Mucosa of gallbladder (tissue), 1 donor: ENCODE results near the gene CYP11A1. TPM values are rescaled to one million over a fixed set of nuclear protein-coding genes. Genes with fewer than 3 reads are reported as not detected.

Experiments used
- DNase-seq: peaks from one replicate; pipeline ENCODE4 v3.0.0-alpha.2; 2020; ENCODE audit warnings: low spot score
- total RNA-seq: library from RNA; stranded (reverse); gene quantifications from one replicate; pipeline ENCODE4 v1.2.1, GENCODE V29; 2021
- donor health status: DM: no; HTN: no; CAD: no.

The CYP11A1 gene
- 0.72 TPM for total RNA-seq

DNA sequence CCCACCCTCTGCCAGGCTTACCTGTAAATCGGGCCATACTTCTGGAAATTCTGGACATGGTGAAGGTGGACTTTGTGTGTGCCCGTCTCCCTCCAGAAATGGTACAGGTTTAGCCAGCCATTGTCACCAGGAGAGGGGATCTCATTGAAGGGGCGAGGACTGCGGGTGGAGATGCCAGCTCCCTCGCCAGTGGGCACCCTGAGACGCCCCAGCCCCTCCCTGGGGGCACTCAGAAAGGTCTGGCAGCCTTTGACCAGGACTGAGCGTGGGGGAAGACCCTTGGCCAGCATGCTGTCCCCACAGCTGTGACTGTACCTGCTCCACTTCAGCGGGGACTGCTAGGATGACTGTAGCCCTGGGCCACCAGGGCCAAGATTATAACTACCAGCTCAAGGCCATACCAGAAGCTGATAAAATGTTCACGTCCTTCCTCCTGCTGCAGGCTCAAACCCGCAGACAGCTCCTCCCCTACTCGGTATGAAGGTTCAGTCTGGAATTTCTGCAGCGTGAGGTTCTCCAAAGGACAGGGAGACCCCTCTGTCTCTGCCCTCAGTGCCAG lies at the start of gene CYP11A1:
CYP11A1 (minus strand) TSS at position 351 of the 559 bp plus-strand sequence; CDS start at position 290, 61 bp downstream.
- no peak for DNase-seq

DNA sequence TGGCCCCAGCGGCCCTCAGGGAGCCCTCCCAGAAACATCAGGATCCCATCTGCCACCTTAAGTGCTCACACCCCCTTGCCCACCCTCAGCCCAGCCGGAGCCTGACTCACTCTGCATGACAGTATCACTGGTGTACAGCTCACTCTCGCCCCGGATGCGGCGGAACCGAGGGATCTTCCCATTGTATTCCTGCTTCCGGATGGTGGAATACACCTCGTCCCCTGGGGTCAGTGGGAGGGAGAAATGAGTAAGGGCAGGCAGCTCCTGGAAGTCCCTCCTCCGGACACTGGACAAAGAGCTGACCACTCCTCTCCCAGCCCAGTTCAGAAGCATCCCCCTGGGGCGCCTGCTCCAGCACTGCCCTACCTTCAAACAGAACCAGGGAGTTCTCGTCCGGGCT lies 49.8 kb upstream of the CYP11A1 start:
- no peak for DNase-seq

DNA sequence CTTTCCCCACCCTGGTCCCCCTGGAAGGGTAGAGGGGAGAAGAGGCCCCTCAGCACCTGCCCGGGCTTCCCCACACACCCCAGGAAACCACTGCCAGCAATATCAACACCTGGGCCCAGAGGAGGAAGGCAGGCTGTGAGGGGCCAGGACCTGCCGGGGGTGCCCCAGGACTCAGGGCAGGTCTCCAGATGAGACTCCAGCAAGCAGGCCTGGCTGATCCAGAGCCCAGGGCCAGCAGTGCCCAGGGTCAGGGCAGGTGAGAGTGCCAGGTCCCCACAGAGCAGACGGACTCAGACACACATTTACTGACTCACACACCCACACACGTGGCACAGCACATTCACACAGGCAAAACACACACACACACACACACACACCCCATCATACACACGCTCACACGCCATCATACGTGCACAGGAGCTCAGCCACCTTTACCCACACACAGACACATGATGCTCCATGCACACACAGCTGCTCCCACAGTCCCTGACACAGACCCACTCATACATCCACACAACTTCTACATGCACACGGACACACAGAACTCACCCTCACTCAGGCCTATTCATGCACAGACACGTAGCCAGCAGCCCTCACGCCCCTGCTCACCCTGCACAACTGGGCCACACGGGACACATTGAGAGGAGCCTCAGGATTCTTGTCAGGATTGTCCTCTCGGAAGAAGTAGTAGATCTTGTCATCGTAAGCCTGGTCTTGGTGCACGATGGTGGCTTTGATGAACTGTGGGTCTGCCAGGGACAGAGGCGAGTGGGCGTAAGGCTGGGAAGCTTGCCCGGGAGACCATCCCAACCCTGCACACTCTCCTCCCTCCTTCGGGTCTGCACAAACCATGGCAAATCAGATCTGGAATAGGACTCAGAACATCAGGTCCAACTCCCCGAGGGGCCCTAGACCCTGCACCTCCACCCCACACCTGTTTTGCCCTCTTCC lies 48.8 kb upstream of the CYP11A1 start:
- DNase-seq, result no peak

DNA sequence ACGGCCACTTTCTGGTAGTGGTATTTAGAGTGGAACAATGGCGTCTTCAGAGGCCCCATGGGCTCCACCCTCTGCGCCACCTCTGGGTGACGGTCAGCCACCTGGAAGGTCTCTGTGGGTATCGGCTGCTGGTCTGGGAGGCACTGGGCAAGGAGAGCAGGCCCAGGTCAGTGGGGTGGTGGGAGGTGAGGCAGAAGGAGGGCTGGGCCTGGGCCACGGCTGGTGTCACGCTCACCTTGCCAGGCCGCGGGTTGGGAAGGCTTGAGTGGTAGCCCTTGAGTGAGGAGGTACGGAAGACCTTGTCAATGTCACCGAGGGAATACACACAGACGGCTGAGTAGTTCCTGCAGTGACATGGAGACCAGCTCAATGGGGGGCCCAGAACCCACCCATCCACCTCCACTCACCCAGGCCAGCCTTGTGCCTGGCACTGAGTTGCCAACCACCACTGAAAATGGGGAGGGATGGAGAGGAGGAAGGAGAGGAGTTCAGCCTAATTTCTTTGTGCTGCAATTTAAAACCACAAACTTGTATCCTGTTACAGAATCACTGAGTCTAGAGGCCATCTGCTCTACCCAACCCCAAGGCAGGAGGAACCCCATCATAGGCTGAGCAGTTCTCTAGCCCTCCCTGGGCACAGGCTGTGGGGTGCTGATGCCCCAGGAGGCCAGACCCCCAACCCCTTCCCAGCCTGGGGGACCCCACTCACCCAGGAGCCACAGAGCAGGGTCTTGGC lies 47.3 kb upstream of the CYP11A1 start:
- no peak for DNase-seq

DNA sequence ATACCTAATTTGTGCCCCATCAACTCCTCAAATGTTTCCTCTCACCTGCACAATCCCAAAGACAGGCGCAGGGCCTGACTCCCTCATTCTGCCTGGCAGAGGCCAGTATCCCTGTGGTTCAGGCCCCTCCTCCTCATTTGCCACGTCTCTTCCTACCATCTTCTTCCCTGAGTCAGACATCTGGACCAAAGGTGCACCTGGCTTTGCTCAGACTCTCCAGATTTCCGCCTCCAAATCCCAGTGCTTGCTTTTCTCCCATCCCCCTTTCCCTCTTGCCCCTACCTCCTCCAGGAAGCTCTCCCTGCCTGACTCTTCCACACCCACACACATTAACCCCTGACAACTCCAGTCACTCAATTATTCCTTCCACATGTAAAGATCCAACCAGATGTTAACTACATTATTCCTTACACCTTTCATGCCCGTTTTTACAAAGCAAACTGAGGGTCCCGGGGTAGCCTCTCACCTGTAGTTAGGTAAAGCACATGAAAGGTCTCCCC lies 46.7 kb upstream of the CYP11A1 start:
- no peak for DNase-seq

DNA sequence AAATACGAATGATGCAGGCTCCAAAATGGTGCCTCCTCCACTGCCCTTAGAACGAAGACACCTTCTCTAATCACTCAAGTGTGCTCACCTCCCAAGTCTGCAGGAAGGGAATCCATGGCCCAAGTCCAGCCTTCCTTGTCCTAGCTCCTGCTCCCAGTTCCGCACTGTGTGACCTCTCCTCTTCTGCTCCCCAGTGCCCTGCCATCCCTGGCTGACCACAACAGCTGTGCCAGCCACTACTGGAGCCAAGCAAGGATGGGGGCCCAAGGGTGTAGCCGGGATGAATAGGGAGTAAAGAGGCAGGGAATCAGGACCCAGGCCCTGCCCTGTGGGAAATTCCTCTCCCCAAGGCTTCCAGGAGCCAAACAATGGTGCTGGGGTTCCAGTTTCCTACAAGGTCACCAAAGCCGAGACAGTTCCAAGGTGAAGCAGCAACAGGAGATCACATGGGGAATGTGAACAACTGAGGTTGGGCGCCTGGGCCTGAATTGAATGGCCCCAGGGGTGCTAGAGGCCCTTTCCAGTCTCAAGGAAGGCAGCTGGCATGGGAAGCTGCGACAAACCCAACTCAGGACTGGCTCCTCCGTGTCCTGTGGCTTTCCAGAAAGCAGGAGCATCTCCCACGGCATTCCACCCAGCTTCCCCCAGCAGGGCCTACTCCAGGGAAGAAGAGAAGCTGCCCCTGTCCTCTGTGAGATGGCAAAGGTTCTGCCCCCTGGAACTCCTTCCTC lies 46.1 kb upstream of the CYP11A1 start:
- DNase-seq, result no peak

DNA sequence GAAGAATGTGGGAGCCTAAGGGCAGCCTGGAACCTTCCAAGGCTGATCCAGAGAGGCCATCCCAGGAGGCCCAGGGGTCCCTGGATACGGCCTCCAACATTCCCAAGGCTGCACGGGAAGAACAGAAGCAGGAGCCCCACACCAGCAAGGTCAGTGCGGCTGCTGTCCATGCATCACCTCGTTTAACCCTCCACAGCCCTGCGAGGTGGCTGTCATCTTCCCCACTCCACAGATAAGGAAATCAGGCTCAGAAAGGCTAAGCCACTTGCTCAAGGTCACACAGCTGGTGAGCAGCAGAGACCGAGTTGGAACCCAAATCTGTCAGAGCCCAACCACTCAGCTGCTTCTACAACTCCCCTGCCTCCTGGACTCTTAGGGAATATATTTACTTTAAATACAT lies 44.7 kb upstream of the CYP11A1 start:
- DNase-seq, result no peak

DNA sequence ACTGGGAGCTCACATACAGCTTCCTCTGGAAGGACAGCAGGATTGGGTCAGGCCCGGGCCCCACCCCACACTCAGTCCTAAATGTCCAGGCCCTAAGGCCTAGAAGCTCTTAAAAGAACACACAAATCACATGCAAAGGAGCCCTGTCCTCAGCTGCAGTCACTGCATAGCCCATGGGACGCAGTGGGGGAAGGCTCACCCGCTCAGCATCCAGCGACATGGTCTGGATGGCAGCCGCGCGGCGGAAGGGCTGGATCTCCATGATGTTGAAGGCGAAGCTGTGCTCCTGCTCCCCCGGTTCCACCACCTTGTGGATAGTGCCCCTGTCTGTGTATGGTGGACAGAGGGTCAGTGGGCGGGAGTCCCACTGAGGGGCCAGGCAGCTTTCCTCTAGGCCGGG lies 44.2 kb upstream of the CYP11A1 start:
- no peak for DNase-seq

DNA sequence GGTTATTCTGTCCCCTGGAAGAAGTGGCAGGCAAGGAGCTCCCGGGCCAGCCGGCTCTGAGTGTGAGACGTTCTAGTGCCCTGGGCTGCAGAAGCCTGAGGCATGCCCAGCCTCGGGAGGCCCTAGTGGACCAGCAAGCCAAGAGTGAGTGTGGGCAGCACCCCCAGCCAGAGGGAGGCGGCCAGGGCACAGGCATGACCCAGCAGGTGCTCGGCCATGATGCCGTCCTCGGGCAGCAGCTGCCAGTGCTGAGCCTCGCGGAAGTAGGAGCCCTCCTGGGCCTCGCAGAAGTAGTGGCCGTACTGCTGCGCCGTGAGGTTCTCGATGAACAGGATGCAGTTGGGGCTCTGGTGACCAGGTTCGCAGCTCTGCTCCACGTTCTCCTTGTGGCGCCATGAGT lies 43.1 kb upstream of the CYP11A1 start:
- DNase-seq, result no peak

DNA sequence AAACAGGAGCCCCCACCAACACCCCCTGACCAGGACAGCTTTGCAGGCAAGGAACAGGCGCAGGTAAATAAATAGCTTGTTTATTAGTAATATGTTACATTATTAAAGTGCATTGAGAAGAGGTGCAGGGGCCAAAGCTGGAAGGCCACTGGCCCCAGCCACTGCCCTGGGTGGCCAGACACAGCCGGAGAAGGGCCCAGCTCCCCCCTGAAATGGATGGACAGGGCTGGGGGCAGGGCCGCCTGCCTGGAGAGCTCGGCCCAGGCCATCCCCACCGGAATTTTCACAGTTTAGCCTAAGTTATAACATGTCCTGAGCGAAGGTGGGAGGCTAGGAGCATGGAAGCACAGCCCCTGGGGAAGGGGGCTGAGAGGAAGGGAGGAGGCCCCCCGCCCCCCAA lies 41.8 kb upstream of the CYP11A1 start:
- no peak for DNase-seq

DNA sequence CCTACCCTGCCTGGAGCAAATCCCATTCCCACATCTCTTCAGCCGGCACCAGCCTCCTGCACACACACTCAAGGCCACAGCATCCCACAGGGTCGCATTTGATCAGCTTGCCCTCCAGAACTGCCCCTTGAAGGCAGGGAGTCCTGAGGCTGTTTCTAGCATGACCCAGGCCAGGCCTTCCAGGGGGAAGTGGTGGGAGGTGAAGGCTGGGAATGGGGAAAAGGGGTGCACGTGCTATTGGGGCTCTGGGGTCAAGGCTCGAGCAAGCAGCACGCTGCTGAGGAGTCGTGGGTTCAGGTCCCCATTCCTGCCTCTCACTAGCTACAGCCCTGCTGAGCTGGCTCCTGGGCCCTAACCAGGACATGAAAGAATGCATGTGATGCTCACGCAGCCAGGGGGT lies 41.4 kb upstream of the CYP11A1 start:
- no peak for DNase-seq

DNA sequence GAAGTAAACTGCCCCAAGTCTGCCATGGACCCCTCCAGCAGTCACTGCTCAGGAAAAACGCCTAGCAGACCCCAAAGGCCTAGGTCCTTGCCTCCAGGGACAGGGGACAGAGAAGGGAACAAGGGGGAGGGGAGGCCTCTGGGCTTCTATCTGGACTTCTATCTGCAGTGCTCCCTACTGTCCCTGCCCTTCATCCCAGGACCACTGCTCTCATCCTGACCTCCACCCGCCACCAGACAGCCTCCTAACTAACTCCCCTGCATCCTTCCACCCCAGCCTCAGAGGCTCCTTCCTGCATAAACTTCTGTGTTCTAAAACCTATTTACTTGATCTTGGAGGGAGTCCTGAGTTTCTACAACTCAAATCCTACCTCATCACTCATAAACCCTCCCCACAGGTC lies 40.9 kb upstream of the CYP11A1 start:
- no peak for DNase-seq

DNA sequence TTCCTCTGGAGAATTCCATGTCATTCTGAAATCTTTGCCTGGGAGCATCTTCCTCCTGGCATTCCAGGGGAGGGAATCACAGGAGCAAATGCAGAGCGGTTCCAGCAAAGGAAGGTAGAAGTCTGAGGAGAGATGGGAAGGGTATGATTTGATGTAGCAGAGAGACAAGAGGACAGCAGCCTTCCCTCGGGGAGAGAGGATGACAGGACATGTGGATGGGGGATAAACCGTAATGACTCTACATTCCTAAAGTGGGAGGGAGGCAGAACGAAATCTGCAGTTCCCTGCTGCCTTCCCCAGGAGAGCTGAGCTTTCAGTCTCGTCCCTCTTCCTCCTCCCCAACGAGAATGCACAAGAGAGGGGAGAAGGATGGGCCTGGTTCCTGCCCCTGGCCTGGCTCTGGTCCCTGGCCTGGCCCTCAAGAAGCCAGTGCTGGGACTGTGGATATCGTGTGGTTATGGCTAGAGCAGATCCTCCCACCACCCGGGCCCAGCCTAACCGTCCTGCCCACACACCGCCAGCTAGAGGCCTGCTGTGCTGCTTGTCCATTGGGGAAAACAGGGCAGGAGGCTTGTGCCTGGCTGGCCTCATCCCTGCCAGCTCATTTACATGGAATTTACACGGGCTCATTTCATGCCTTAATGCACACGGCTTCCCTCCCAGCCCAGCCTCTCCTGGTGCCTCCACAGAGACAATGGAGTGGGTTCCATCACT lies 39.7 kb upstream of the CYP11A1 start:
- DNase-seq, result no peak

DNA sequence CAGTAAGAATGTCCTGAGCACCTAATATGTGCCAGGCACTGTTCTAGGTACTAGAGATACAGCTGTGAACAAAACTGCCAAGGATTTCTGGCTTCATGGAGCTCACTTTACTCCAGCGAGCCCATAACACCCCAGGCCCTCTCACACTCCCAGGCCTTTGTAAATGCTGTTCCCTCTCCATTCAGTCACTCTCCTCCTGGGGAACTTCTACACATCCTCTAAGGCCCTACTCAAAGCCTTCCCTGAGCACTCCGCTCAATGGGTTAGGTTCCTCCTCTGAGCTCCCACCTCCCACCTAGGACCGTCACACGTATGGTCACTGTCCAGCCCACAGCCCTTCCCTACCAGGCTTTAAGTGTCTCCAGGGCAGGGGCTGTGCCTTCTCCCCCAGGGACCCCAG lies 39.1 kb upstream of the CYP11A1 start:
- DNase-seq, result no peak

DNA sequence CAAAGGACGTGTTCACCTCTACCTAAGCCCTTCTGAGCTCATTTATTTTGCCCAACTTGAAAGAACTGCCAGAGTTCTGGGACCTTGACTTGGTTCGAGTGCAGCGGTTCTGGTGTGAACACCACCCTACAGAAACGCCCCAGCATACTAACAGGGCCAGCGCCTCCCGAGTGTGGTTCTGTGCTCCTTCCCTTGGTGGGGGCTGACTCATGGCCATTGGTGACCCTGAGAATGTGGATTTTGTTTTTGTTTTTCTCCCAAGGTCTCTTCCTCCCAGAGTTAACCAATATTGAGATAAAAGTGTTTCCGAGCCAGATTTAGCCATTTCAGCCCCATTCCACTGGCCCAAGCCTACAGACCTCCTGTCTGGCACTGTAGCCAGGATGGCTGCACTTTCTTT lies 38.4 kb upstream of the CYP11A1 start:
- DNase-seq, result no peak

DNA sequence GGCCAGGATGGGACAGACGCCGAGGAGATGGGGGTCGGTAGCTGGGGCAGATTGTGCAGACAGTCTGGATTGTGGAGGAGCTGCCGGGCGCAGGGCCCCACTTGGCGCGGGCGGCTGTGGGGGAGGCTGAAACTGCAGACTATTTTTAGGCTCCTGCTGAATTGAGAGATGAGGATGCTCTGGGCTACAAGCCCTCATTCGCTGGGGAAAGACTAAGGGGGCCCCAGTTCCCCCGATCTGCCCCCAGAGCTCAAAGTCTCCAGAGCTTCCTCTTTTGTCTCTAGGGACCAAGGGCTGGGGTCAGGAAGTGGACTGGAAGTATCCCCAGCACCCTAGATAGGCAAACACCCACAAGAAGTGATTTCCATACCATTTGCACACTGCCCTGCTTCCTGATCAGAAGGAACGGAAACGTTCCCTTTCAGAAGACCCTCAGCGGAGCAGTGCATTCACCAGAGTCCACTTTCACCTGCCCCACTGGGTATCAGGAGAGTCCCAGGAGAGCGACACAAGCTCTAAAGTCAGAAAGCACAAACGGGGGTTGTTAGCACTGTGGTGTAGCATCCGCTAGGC lies 36.6 kb upstream of the CYP11A1 start:
- DNase-seq, result no peak

DNA sequence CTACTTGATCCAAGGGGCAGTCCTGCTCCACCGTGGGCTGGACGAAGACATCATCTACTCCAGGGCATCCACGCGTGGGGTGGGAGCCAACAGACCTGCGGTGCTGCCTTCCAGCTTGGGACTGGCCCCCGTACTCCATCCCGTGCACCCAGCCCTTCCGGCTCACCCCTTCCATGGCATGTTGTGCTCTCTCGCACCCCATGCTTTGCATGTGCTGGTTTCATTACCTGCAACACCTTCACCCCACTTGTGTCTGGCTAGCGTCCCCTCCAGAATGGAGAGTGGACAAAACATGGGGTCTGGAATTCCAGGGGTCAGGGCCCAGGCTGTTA lies 36.1 kb upstream of the CYP11A1 start:
- no peak for DNase-seq

DNA sequence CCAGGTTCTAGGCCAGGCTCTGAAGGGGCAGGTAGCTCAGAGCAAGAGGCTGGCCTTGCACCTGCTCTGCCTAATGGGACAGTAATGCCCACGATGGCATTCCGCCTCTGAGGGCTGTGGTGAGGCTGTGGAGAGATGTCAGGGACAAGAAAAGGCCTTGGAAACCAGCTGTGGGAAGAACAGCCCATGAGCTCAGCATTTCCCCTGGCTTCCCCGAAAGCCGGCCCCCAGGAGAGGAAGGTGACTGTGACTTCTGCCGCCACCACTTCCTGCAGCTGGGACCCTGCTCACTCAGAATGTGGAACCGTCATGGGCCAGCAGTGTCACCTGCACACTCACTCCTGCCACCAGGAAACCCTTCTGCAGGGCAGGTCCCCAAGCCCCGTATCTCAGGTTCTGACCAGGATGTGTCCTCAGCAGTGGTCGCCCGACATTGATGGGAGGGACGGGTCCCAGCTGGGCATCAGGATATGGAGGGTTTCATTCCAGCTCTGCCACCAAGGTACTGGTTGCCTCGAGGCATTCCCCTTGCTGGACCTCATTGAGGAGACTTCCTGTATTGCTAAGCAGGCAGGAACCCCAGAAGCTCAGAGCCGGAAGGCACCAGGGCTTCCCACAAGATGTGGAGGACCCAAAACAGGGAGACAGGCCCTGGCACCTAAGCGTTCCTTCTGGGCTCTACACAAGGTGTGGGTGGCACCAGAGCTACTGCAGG lies 35.6 kb upstream of the CYP11A1 start:
- peak; percentile 17 for DNase-seq

DNA sequence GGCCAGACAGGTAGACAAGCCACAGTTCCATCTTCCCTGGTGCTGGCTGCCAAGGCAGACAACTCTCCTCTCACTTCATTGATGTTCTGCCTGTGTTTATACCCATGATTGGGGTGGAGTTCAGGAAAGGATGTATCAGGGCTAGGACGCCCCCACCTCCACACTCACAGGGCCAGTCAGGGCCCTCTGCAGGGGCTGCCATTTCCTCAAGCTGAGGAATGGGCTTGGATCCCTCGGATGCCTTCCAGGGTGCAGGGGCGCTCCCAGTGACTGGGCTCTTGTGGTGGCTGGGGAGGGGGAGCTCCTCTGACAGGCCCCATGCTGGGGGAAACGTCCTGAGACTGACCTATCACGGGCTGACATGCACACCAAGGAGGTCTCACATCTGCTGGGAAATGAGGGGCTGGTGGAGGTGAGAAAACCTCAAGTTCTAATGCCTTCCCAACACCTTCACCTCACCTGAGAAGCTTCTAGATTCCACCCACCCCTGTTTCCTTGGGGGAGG lies 34.9 kb upstream of the CYP11A1 start:
- no peak for DNase-seq
